ENCODE measurements around the gene PXK.

- TF ChIP-seq CTCF (IDR thresholded peaks at IDR 0.05; ENCODE audit: poor library complexity) (no peak), EZH2 (IDR thresholded peaks at IDR 0.05; ENCODE audit: borderline replicate concordance) (no peak)
Observed at GRCh38 chr3:58329150-58329921, 3.4 kb upstream of the PXK start.

Data from hepatocyte (in vitro differentiated cells).